Measurements from ENCODE around the gene GNG7. TPM values are rescaled to one million over a fixed set of nuclear protein-coding genes. Genes with fewer than 3 reads are reported as not detected.

Gene GNG7
- total and polyA plus RNA-seq, 2 donors (not counting 3 experiments of a cell fraction or from before 2014, with no cell fraction given): 0.29 to 0.84 TPM

DNA sequence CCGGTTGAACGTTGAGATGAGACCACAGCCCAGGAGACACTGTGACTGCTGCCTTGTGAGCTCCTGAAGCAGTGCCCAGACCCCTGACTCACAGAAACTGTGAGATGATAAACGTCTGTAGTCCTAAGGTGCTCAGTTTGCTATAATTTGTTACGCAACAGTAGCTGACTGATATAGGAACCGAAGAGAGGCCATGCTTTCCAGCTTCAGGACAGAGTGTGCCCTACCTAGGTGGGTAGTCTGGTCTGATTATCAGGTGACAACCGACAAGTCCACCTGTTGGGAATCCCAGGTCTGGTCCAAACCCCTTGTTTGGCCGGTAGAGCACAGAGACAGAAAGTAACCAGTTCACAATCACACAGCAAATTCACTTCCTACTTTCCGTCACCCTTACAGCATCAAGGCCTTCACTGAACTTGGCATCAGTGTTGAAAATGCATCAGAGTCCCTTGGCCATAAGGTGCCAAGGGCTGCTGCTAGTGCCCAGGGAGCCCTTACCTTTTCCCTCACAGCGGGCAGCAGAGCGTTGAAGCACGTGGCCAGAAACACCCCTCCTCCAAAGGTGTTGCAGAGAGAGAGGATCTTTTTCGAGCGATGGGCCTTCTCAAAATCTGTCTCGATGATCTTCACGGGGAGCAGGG lies 34.2 kb upstream of the GNG7 start:
- TF ChIP-seq, protein P1, sequence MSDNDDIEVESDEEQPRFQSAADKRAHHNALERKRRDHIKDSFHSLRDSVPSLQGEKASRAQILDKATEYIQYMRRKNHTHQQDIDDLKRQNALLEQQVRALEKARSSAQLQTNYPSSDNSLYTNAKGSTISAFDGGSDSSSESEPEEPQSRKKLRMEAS (IDR thresholded peaks at IDR 0.05; ENCODE audit: insufficient read depth, insufficient read length): no peak
- no peak for TF ChIP-seq GATA2 (IDR thresholded peaks at IDR 0.05; ENCODE audit: insufficient read depth, insufficient read length, low read depth, low read length)
- no peak for TF ChIP-seq MYC (IDR thresholded peaks at IDR 0.05; ENCODE audit: low read depth, low read length)
- no peak for TF ChIP-seq POLR2AphosphoS5 (IDR thresholded peaks at IDR 0.05; ENCODE audit: insufficient read depth, low read depth, low read length)
- TF ChIP-seq JUN (IDR thresholded peaks at IDR 0.05; ENCODE audit: borderline replicate concordance, insufficient read depth, insufficient read length, low read depth): no peak
- TF ChIP-seq, protein P2, sequence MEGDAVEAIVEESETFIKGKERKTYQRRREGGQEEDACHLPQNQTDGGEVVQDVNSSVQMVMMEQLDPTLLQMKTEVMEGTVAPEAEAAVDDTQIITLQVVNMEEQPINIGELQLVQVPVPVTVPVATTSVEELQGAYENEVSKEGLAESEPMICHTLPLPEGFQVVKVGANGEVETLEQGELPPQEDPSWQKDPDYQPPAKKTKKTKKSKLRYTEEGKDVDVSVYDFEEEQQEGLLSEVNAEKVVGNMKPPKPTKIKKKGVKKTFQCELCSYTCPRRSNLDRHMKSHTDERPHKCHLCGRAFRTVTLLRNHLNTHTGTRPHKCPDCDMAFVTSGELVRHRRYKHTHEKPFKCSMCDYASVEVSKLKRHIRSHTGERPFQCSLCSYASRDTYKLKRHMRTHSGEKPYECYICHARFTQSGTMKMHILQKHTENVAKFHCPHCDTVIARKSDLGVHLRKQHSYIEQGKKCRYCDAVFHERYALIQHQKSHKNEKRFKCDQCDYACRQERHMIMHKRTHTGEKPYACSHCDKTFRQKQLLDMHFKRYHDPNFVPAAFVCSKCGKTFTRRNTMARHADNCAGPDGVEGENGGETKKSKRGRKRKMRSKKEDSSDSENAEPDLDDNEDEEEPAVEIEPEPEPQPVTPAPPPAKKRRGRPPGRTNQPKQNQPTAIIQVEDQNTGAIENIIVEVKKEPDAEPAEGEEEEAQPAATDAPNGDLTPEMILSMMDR (IDR thresholded peaks at IDR 0.05; ENCODE audit: extremely low read depth in 1 of 2, insufficient read depth in 1 of 2, low read depth in 1 of 2, low read length in 2 of 2): no peak
- no peak for TF ChIP-seq FOS (IDR thresholded peaks at IDR 0.05; ENCODE audit: borderline replicate concordance, insufficient read depth, low read length)
- no peak for TF ChIP-seq EZH2 (IDR thresholded peaks at IDR 0.05; ENCODE audit: borderline replicate concordance, low read depth, low read length, severe bottlenecking)
- no peak for TF ChIP-seq POLR2A (IDR thresholded peaks at IDR 0.05; ENCODE audit: low read depth, low read length)
- Histone ChIP-seq H2AFZ (ENCODE audit: low read depth, low read length) (no peak overlapping the region), H3K4me1 (ENCODE audit: control insufficient read depth, extremely low read depth, insufficient read depth, low read length) (peaks cover 6% of the 10 kb centered on the region), H3K27me3 (ENCODE audit: control insufficient read depth in 2 of 2, insufficient read depth in 2 of 2, low read length in 2 of 2) (no peaks in the 10 kb centered on the region), H3K36me3 (ENCODE audit: control insufficient read depth in 2 of 2, extremely low read depth in 1 of 2, insufficient read depth in 2 of 2, low read length in 2 of 2) (peaks cover 0 to 9% of the 10 kb centered on the region in 2 experiments), H3K79me2 (ENCODE audit: control insufficient read depth, insufficient read depth, low read length) (peaks cover 5% of the 10 kb centered on the region), H3K27ac (ENCODE audit: insufficient read depth, low read depth, low read length) (no peak overlapping the region), H3K9me1 (replicated peaks; ENCODE audit: control insufficient read depth, extremely low read depth, insufficient read depth, low read length) (no peaks in the 10 kb centered on the region), H4K20me1 (replicated peaks; ENCODE audit: control insufficient read depth, extremely low read depth, insufficient read depth, low read length) (no peaks in the 10 kb centered on the region), H3K4me2 (ENCODE audit: insufficient read depth, low read length) (no peak overlapping the region), H3K4me3 (replicated peaks in 1 of 3; ENCODE audit: insufficient read depth in 1 of 3, low read depth in 1 of 3, low read length in 3 of 3) (no peak overlapping the region), H3K9me3 (replicated peaks; ENCODE audit: control insufficient read depth, insufficient read depth, low read length) (no peaks in the 10 kb centered on the region), H3K9ac (replicated peaks; ENCODE audit: extremely low read depth, insufficient read depth, low read length) (no peak overlapping the region)
- ChIA-PET POLR2A (no interaction called here), CTCF (interaction anchor here (0.8 kb wide), 1 partner anchor 88 kb away, joined by 3 read pairs; no protein-coding TSS in a partner anchor)
- intact Hi-C loops (cut with micrococcal nuclease) (no loop called here), dilution Hi-C loops (cut with MboI; ENCODE audit: extremely low pct_ligation_motif_present, low sequenced_read_pairs) (no loop called here)
- FAIRE-seq: no peak
- BruUV-seq (replicated peaks): no TSS peak
- DNase-seq (ENCODE audit: low read depth, low spot score): no peak

Data from endothelial cell of umbilical vein (primary cell).